GM12891 (cell line): ENCODE results near the gene TMCO4.

ENCODE experiments used
- PAX5 ChIP-seq: IDR thresholded peaks from 2 replicates; pipeline ENCODE4 v1.6.1; 2011; ENCODE audit warnings: low read length, moderate library complexity, mild to moderate bottlenecking; ENCODE audit not compliant: insufficient read depth, severe bottlenecking
- POLR2A ChIP-seq: IDR thresholded peaks from 2 replicates; pipeline ENCODE4 v1.6.1; 2011; ENCODE audit warnings: low read depth, low read length, control low read depth
- POLR2AphosphoS5 ChIP-seq: IDR thresholded peaks from 2 replicates; pipeline ENCODE4 v1.6.1; 2011; ENCODE audit warnings: low read depth, low read length, control low read depth
- POU2F2 ChIP-seq: IDR thresholded peaks from 2 replicates; pipeline ENCODE4 v1.6.1; 2011; ENCODE audit warnings: low read depth, mild to moderate bottlenecking, control low read depth, low read length, moderate library complexity
- TAF1 ChIP-seq: IDR thresholded peaks from 2 replicates; pipeline ENCODE4 v1.6.1; 2011; ENCODE audit warnings: low read depth, low read length, control low read depth

GRCh38 chr1:19647643-19648042 lies 152.1 kb downstream of the TMCO4 start:
- TF ChIP-seq POLR2AphosphoS5 = no peak
- TF ChIP-seq POLR2A = no peak
- no peak for TF ChIP-seq TAF1
- TF ChIP-seq POU2F2 = no peak
- TF ChIP-seq PAX5 = no peak
